ENCODE results near the gene PSMA7.
A peak's percentile ranks its signal among the peaks of the same experiment; 100 is the strongest.

The PSMA7 gene

GRCh38 chr20:62135573-62136266 lies 7.5 kb downstream of the PSMA7 start:
- no peak for DNase-seq

- no peak for DNase-seq
These were observed 8.4 kb downstream of the PSMA7 start for GRCh38 chr20:62134735-62135231.

GRCh38 chr20:62133864-62134263 lies 9.3 kb downstream of the PSMA7 start:
- no peak for DNase-seq

GRCh38 chr20:62133051-62133845 lies 9.9 kb downstream of the PSMA7 start:
- no peak for DNase-seq

GRCh38 chr20:62132421-62132820 lies 10.8 kb downstream of the PSMA7 start:
- no peak for DNase-seq

GRCh38 chr20:62131560-62132320 lies 11.5 kb downstream of the PSMA7 start:
- DNase-seq, result no peak

GRCh38 chr20:62129731-62130531 lies 13.3 kb downstream of the PSMA7 start:
- DNase-seq, result no peak

- DNase-seq, result no peak
These were observed 14.7 kb downstream of the PSMA7 start for GRCh38 chr20:62128502-62128901.

- no peak for DNase-seq
These were observed 15.4 kb downstream of the PSMA7 start for GRCh38 chr20:62127799-62128198.

GRCh38 chr20:62126141-62126540 lies 17.1 kb downstream of the PSMA7 start:
- DNase-seq, result no peak

- DNase-seq, result no peak
These were observed 19.6 kb downstream of the PSMA7 start for GRCh38 chr20:62123450-62124118.

GRCh38 chr20:62122654-62123449 lies 20.3 kb downstream of the PSMA7 start:
- DNase-seq, result peak; percentile 47

GRCh38 chr20:62121776-62122653 lies 21.2 kb downstream of the PSMA7 start, which contains the start of gene LSM14B:
Gene LSM14B, plus strand, starts transcription at chr20:62122475. Its CDS starts 192 bp downstream, at chr20:62122667.
- DNase-seq, result peak; percentile 97

- no peak for DNase-seq
These were observed 22.0 kb downstream of the PSMA7 start for GRCh38 chr20:62120990-62121775.

GRCh38 chr20:62120365-62120762 lies 22.8 kb downstream of the PSMA7 start:
- DNase-seq, result no peak

- DNase-seq, result no peak
These were observed 23.4 kb downstream of the PSMA7 start for GRCh38 chr20:62119591-62120364.

GRCh38 chr20:62119115-62119514 lies 24.1 kb downstream of the PSMA7 start:
- DNase-seq, result no peak

Data from CD4-positive, alpha-beta T cell treated with Interleukin-12 subunit alpha and Interleukin-12 subunit beta, for 1 hour (primary cell).